AG04449 (cell line): ENCODE results near the gene TCIRG1.

ENCODE experiments used
- CTCF ChIA-PET: fragments of 350-600 bp; formaldehyde crosslinking; extraction: SDS; loops from one replicate; lab custom pipeline; 2021; ENCODE audit warnings: antibody characterized with exemption; lab: Yijun Ruan, JAX
- POLR2A ChIA-PET: fragments of 400-600, 350-600 bp; formaldehyde crosslinking; extraction: SDS; loops from one replicate; lab custom pipeline; 2020; ENCODE audit warnings: antibody characterized with exemption, inconsistent platforms; lab: Yijun Ruan, JAX
- DNase-seq: peaks from one replicate; pipeline ENCODE4 v3.0.0-alpha.2; 2010; ENCODE audit warnings: low read depth, low spot score
- H3K4me3 ChIP-seq: 2 replicates; pipeline ENCODE4 v1.5.1; 2011; ENCODE audit warnings: low read depth, mild to moderate bottlenecking, control low read depth, low read length
- TF ChIP-seq, protein P1 (sequence below): IDR thresholded peaks from one replicate; pipeline ENCODE4 v1.5.1; 2011; ENCODE audit warnings: mild to moderate bottlenecking, moderate library complexity, low read length, control low read depth, inconsistent platforms; ENCODE audit not compliant: insufficient read depth; ENCODE audit errors: missing control alignments

TCIRG1 gene

DNA sequence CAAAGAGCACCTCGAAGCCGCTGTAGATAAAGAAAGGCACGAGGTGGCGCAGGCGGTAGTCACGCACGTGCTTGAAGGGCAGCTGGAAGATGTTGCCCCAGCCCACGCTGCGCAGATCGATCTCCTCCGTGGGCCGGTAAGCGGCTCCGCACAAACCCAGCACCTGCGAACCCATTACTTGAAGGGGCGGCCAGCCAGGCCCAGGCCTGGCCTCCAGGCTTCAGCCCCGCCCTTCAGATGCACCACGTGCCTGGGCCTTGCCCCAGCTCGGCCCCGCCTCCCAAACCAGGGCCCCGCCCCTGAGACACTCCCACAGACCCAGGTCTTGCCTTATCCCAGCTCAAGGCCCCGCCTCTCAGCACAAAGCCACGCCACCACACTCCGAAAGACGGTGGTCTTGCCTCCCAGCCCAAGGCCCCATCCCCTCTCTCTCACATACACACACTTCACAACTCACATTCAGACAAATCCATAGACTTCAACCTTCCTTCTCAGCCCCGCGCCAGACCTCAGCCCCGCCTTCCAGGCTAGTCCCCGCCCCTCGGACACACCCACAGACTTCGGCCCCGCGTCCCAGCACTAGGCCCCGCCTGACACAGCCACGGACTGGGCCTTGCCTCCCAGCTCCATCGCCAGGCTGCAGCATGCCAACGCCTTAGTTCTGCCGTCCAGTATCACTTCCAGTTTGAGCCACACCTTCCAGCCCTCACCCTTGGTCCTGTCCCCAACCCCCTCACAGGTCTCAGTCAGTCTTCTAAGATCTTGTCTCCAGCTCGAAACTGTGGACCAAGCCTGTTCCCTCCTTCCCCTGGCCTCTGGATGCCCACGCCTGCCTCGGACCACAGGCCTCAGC lies 42.0 kb upstream of the TCIRG1 start:
- ChIA-PET POLR2A (no interaction called here), CTCF (interaction anchor here (1.2 kb wide), 1 partner anchor 41 kb away, joined by 4 read pairs; no protein-coding TSS in a partner anchor)
- DNase-seq, result no peak
- TF ChIP-seq, protein P1, sequence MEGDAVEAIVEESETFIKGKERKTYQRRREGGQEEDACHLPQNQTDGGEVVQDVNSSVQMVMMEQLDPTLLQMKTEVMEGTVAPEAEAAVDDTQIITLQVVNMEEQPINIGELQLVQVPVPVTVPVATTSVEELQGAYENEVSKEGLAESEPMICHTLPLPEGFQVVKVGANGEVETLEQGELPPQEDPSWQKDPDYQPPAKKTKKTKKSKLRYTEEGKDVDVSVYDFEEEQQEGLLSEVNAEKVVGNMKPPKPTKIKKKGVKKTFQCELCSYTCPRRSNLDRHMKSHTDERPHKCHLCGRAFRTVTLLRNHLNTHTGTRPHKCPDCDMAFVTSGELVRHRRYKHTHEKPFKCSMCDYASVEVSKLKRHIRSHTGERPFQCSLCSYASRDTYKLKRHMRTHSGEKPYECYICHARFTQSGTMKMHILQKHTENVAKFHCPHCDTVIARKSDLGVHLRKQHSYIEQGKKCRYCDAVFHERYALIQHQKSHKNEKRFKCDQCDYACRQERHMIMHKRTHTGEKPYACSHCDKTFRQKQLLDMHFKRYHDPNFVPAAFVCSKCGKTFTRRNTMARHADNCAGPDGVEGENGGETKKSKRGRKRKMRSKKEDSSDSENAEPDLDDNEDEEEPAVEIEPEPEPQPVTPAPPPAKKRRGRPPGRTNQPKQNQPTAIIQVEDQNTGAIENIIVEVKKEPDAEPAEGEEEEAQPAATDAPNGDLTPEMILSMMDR, result no peak
- H3K4me3 ChIP-seq, result no peak overlapping the region

DNA sequence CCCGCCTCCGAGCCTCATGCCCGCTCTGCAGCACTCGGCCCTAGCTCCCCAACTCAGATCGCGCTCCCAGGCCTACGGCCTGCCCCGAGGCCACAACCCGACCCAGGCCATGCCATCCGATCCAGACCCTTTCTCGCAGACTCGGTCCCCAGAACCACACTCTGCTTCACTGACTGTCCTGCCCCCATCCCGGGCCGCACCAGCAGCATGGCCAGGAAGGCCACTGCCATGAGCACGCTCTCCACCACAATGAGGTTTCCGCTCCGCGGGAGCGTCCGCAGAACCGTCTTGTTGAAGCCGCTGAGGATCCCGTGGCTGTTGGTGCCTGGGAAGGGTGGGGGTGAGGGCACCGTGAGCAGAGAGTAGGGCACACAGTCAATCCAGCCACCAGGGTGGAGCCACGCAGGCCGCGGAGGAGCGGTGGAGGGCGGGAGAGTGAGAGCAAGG lies 41.3 kb upstream of the TCIRG1 start:
- ChIA-PET CTCF (interaction anchor here (1.2 kb wide), 1 partner anchor 42 kb away, joined by 4 read pairs; no protein-coding TSS in a partner anchor), POLR2A (no interaction called here)
- no peak for DNase-seq
- no peak overlapping the region for H3K4me3 ChIP-seq
- TF ChIP-seq, protein P1, result no peak

DNA sequence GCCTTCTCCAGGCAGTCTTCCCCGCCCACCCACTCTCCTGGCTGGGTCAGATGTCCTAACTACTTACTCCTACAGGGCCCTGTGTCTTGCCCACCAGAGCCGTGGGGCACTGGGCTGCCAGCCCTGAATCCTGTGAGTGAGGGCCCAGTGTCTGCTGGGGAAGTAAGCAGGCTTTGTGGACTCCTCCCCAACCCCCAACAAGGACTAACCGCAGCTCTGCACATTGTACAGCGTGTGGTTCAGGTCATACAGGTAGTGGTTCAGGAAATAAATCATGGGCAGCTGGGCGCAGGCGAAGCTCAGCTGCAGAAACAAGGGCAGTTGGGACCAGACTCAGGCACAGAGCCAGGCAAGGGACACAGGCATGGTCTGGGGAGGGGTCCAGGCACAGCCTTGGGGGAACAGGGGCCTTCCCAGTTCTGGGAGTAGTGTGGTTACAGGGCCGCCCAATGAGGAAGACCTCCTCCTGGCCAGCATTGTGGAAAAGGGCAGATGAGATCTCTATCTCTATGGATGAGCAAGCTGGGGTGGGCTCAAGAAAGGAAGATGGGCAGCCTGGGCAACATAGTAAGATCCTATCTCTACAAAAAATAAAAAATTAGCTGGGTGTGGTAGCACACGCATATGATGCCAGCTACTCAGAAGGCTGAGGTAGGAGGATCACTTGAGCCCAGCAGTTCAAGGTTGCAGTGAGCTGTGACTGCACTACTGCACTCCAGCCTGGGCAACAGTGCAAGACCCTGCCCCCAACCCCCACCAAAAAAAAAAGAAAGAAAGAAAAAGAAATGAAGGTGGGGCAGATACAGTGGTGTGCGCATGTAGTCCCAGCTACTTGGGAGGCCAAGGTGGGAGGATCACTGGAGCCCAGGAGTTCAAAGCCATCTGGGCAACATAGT lies 40.4 kb upstream of the TCIRG1 start:
- TF ChIP-seq, protein P1, result no peak
- CTCF ChIA-PET, result interaction anchor here (1.0 kb wide), 1 partner anchor 12 kb away, joined by 3 read pairs; no protein-coding TSS in a partner anchor
- POLR2A ChIA-PET, result no interaction called here
- H3K4me3 ChIP-seq, result no peak overlapping the region
- DNase-seq, result no peak

DNA sequence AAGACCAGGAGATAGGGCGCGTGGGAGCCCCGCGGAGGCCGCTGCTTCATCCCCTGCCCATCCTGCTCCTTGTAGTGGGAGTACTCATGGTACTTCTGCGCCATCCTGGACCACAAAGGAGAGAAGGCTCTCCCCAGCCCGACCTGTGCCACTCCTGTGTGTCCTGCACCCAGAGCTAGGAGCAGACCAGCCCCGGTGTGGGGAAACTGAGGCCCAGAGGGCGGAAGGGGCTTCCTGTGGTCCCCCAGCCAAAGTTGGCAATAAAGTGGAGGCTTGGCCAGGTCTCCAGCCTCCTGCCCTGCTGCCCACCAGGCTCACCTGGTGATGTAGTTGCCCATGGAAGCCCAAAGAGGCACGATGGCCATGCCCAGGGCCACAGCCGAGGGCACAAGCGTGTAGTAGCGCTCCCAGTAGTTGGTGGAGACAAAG lies 39.6 kb upstream of the TCIRG1 start:
- no peak overlapping the region for H3K4me3 ChIP-seq
- CTCF ChIA-PET, result interaction anchor here (0.8 to 1.0 kb wide), 2 partner anchors 11 to 43 kb away, joined by 3 read pairs; no protein-coding TSS in a partner anchor
- POLR2A ChIA-PET, result no interaction called here
- TF ChIP-seq, protein P1, result no peak
- DNase-seq, result no peak

DNA sequence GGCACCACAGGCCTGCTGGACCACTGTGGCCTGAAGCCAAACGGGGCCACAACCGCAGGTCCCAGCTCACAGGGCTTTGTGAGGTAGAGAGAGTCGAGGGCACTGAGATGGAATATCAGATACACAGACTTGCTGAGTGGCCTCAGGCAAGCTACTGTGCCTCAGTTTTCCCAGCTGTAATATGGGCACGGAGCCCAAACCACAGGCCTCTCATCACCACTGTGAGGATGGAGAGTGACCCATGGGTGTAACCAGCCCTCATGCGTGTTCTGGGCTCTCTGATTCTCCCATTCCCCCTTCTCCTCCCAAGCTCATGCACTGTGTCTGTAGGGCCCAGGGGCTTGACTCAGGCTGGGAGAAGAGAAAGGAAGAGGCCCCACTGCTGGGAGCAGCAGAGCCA lies 39.1 kb upstream of the TCIRG1 start:
- POLR2A ChIA-PET, result no interaction called here
- TF ChIP-seq, protein P1, result no peak
- no peak overlapping the region for H3K4me3 ChIP-seq
- CTCF ChIA-PET, result interaction anchor here (0.8 to 1.0 kb wide), 2 partner anchors 11 to 44 kb away, joined by 3 read pairs; no protein-coding TSS in a partner anchor
- no peak for DNase-seq

DNA sequence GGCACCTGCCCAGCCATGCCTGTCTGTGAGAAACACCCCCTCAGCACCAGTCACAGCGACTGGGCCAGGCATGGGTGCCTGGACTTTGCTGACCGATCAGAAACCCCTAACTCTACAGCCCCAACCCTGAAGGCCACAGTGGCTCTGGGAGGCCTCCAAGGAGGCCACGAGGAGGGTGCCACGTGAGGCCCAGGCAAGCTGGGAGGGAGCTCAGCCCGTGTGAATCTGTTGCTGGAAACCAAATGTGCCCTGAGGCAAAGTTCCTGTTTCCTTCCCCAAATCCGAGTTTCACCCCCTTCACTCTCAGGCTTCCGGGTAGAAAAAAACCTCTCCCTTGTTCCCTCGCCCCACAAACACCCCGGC lies 36.3 kb upstream of the TCIRG1 start:
- TF ChIP-seq, protein P1, result no peak
- H3K4me3 ChIP-seq, result no peak overlapping the region; the same call in none of the 2 replicates
- CTCF ChIA-PET, result interaction anchor here (1.3 to 2.6 kb wide), 2 partner anchors 8 to 204 kb away, joined by 4 to 11 read pairs; no protein-coding TSS in a partner anchor
- DNase-seq, result no peak
- POLR2A ChIA-PET, result no interaction called here
